GM18520 (cell line): ENCODE data around the gene C21orf58.
"Not testable (repeated sequence)": the region's sequence is repeated elsewhere in the genome, so short reads cannot be mapped to it uniquely, and the experiment has no call there.

Source experiments
- ATAC-seq: cut with Tn5 transposase; IDR thresholded peaks from one replicate; pipeline ENCODE4 v1.9.1; 2021; ENCODE audit not compliant: unreplicated experiment

The C21orf58 gene

GRCh38 chr21:46325073-46325912 lies 1.6 kb upstream of the C21orf58 start:
- no peak for ATAC-seq

DNA sequence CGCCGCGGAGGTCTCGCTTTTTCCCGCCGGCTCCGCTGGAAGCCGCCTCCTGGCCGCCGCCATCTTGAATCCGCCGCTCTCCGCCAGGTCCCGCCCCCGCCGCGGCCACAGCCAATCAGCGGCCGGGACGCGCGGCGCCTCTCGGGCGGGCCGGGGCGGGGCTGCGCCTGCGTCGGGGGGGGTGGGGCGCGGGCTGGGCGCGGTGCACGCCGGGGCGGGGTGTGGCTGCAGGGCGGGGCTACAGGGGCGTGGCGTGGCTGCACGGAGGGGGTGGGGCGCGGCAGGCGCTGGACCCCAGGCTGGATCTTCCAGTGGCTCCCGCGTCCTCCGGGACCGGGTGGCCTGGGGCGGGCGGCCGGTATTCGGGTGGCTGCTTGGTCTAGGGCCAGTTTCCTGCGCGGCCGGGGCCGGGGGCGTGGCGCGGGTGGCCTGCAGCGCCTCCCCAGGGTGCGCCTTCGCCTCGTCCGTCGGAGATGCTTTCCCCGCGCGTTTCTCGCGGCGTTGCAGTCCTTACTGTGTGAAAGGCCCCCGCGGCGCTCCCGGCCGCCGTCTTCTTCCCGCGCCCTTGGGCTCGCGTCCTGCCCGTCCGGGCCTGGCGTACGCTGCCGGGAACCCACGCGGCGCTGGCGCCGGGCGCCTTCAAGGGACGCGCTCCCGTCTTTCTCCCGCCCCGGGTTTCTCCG lies 861 bp upstream of the C21orf58 start:
- peak; percentile 25 for ATAC-seq

DNA sequence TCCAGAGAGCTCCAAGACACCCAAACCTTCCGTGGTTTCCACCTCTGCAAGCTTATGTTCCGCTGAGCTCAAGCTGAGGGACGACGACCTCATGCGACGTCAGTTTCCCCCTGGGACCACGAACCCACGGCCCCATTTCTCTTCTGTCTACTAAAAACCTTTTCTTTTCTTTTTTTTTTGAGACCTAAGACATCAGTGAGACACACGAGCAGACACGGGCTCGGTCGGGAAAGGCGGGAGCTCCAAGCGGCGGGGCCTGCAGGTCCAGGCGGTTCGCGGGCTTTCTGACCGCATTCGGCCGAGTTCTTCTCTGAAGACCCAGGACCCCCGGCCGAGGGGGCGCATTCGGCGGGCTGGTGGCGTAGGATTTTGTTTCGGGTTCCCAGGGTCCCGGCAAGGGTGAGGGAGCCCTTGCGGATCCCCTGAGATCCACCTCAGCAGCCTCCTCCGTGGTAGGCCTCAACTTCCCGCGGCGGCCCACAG lies 402 bp downstream of the C21orf58 start:
- ATAC-seq, result no peak

GRCh38 chr21:46322351-46323226 lies 1.1 kb downstream of the C21orf58 start:
- ATAC-seq, result no peak

DNA sequence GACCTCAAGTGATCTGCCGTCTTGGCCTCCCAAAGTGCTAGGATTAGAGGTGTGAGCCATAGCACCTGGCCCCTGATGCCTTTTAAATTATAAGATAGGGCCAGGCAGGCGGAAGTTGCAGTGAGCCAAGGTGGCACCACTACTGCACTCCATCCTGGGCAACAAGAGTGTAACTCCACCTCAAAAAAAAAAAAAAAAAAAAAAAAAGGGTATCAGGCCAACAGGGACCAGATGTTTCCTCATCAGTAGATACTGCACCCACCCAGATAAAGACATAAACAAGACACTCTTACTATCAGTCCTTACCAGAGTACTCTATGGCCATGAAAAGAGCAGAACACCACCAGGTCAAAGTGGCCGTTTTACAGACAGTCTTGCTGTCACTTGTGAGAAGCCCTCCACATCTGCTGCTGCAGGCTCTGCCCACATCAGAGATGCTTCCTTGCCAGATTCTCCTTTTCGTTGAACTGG lies 3.3 kb downstream of the C21orf58 start:
- ATAC-seq, result no peak

DNA sequence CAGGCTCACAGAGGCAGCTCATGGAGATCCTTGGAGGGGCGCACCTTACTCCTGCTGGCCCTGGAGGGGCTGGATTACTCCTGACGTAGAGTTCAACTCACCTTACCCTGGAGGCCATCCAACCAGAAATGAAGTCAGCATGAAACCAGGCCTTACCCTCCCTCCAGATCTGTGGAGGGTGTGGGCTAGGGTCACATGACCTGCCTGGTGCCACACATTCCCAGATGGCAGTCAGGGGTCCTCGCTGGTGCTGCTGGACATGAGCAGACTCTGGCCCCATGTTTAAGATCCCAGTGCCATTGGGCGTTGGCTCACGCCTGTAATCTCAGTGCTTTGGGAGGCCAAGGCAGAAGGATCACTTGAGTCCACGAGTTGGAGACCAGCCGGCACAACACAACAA lies 4.5 kb downstream of the C21orf58 start:
- no peak for ATAC-seq

- ATAC-seq, result no peak
Measured at GRCh38 chr21:46318464-46318845, 5.2 kb downstream of the C21orf58 start.

GRCh38 chr21:46317710-46318463 lies 5.8 kb downstream of the C21orf58 start:
- ATAC-seq, result no peak

- ATAC-seq, result no peak
Measured at GRCh38 chr21:46316708-46317324, 6.9 kb downstream of the C21orf58 start.

DNA sequence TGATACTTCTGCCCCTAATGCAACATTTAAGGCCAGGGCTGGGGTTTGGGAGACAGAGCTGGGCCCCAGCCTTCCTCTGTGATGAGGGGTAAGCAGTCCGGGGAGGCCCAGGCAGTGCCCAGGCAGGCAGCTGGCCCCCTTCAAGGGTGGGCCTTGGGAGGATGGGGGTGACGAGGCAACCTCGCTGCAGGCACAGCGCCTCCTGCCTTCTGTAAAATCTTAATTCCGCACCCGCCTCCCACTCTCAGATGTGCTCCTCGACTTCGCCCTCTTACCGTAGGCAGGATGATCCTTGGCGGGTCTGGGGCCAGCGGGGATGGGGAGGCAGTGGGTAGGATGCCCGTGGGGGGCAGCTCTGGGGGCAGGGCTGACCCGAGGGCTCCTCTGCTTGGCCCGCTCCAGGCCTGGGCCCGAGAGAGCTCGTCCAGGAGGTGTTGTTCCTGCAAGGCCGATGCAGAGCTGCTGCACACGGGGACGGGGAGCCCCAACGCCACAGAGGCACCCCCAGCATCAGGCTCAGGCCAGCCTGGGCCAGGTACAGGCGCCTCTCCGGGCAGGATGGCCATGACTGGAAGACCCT lies 9.1 kb downstream of the C21orf58 start:
- no peak for ATAC-seq

DNA sequence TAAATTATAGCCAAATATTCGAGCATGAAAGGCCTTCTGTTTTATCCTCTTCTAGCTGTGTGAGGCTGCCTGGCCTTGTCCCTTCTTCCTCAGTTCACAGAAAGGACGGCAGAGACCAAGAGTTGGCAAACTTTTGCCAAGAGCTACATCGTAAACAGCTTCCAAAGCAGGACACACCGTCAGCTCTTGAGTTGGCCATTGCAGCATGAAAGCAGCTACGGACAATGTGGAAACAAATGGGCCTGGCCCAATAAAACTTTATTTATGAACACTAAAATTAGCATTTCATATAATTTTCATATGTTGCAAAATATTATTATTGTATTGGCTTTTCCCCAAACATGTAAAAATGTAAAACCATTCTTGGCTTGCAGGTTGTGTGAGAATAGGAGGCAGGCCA lies 10.7 kb downstream of the C21orf58 start:
- ATAC-seq, result no peak

DNA sequence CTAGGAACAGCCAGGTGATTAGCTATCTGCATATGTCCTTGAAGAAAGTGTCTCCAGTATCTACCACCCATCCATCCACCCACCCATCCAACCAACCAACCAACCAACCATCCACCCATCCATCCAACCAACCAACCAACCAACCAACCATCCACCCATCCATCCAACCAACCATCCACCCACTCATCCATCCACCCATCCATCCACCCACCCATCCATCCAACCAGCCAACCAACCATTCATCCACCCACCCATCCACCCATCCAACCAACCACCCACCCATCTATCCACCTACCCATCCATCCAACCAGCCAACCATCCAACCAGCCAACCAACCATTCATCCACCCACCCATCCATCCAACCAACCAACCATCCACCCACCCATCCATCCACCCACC lies 12.1 kb downstream of the C21orf58 start:
- ATAC-seq, result no peak

GRCh38 chr21:46310260-46310659 lies 13.4 kb downstream of the C21orf58 start:
- not testable (repeated sequence) for ATAC-seq

DNA sequence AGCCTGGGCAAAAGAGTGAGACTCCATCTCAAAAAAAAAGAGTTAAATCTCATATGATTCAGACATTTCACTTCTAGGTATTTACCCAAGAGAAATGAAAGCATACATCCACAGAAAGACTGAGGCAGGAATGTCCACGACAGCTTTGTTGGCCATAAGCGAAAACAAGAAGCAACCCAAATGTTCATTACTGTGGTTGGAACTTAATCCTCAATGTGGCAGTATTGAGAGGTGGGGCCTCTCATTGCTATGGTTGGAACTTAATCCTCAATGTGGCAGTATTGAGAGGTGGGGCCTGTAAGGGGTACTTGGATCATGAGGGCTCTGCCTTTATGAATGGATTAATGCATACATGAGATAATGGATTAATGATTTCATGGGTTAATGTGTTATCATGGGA lies 15.2 kb downstream of the C21orf58 start:
- ATAC-seq, result no peak

- ATAC-seq, result no peak
Measured at GRCh38 chr21:46307625-46308024, 16.0 kb downstream of the C21orf58 start.

DNA sequence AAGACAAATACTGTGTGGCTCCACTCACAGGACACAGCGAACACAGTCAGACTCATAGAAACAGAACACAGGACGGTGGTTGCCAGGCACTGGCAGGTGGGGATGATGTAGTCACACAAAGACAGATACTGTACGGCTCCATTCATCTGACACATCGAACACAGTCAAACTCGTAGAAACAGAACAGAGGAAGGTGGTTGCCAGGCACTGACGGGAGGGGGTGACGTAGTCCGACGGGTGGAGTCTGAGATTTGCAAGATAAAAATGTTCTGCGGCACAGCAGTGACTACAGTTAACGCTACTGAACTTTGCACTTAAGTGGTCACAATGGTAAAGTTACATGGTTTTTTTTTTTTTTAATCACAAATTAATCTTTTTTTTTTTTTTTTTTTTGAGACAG lies 18.7 kb downstream of the C21orf58 start:
- no peak for ATAC-seq

DNA sequence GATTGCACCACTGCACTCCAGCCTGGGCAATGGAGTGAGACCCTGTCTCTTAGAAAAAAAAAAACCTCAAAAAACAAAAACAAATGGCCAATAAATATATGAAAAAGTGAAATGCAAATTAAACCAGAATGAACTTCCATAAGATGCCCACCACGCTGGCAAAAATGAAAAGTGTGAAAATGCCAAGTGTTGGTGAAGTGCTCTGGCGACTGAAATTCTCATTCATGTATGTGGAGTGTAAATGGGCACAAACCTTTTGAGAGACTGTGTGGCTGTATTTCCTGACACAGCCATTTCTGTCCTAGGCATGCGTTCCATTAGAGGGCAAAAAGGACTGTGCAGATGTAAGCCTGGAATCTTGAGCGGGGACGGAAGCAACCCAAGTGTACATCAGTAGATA lies 19.2 kb downstream of the C21orf58 start:
- ATAC-seq, result no peak

GRCh38 chr21:46301759-46302158 lies 21.9 kb downstream of the C21orf58 start:
- no peak for ATAC-seq

GRCh38 chr21:46299167-46299566 lies 24.5 kb downstream of the C21orf58 start:
- ATAC-seq, result no peak
